Esophagus squamous epithelium (tissue), 4 donors: ENCODE measurements around the gene ASAP2.

ENCODE experiments used
- CTCF ChIP-seq, 6 experiments: fragments of 450-650 bp in 4 of 6; fragments of 200-600 bp in 2 of 6; sonication (generic) in 2 of 6; IDR thresholded peaks; one replicate each; pipeline ENCODE4 v1.5.1; 2016 to 2019; ENCODE audit warnings: antibody characterized with exemption in 6 of 6, mild to moderate bottlenecking in 4 of 6, moderate library complexity in 4 of 6
- POLR2A ChIP-seq, 4 donors: fragments of 450-650 bp; IDR thresholded peaks; one replicate each; pipeline ENCODE4 v1.6.1; 2017; ENCODE audit warnings: antibody characterized with exemption in 4 of 4, mild to moderate bottlenecking in 4 of 4, moderate library complexity in 3 of 4

- no peak for TF ChIP-seq CTCF (IDR thresholded peaks at IDR 0.05)
- no peak for TF ChIP-seq POLR2A (IDR thresholded peaks at IDR 0.05)
Measured at GRCh38 chr2:9373047-9373446, 166.4 kb downstream of the ASAP2 start.
